ENCODE measurements around the gene NMNAT2.

DNA sequence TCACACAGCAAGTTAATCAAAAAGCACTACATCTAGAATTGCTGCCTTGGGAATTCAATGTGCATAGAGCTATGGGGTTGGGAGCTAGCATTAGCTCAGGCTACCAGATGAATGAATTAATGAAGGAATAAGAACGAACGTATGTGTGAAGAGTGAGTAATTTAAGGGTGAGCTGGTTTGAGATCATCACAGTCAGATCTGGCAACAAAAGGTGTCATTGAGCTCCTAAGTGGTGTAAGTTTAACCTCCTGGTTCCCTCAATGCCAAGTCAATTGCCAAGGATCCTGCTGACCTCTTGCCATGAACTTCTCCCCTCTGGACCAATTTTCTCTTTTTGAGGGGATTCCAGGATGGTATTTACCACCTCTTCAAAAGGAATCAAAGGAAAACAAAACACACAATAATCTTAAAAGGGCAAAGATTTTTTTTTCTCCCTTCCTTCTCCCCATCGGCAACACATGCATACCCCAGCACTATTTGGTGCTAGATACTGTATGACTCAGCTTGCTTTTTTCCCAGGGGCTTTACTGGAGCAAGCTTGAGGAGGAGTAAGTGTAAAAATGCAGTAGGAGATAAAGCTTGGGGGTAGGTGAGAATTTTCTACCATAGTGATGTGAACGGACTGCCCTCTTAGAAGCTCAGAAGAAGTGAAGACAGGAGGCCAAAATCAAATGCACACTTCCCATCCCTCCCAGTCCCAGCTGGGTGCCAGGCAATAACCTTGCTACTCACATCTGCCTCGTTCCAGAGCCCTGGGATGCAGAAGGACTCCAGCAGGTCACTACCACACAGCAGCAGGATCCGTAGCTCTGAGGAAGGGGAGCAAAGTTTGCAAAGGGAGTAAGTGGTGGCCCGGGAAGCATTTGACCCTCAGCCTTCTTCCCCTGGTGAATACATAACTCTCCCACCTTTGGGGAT, 140.1 kb downstream of the NMNAT2 start:
- no peak for TF ChIP-seq POLR2A (IDR thresholded peaks at IDR 0.05)
- TF ChIP-seq, protein P1, sequence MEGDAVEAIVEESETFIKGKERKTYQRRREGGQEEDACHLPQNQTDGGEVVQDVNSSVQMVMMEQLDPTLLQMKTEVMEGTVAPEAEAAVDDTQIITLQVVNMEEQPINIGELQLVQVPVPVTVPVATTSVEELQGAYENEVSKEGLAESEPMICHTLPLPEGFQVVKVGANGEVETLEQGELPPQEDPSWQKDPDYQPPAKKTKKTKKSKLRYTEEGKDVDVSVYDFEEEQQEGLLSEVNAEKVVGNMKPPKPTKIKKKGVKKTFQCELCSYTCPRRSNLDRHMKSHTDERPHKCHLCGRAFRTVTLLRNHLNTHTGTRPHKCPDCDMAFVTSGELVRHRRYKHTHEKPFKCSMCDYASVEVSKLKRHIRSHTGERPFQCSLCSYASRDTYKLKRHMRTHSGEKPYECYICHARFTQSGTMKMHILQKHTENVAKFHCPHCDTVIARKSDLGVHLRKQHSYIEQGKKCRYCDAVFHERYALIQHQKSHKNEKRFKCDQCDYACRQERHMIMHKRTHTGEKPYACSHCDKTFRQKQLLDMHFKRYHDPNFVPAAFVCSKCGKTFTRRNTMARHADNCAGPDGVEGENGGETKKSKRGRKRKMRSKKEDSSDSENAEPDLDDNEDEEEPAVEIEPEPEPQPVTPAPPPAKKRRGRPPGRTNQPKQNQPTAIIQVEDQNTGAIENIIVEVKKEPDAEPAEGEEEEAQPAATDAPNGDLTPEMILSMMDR (IDR thresholded peaks at IDR 0.05), result no peak
